GM12801 (cell line): ENCODE results near the gene ASNSD1.

Source experiments
- TF ChIP-seq, protein P1 (sequence below): IDR thresholded peaks from one replicate; pipeline ENCODE4 v1.5.1; 2011; ENCODE audit warnings: control low read depth; ENCODE audit not compliant: insufficient read length; ENCODE audit errors: extremely low read depth

ASNSD1 gene

DNA sequence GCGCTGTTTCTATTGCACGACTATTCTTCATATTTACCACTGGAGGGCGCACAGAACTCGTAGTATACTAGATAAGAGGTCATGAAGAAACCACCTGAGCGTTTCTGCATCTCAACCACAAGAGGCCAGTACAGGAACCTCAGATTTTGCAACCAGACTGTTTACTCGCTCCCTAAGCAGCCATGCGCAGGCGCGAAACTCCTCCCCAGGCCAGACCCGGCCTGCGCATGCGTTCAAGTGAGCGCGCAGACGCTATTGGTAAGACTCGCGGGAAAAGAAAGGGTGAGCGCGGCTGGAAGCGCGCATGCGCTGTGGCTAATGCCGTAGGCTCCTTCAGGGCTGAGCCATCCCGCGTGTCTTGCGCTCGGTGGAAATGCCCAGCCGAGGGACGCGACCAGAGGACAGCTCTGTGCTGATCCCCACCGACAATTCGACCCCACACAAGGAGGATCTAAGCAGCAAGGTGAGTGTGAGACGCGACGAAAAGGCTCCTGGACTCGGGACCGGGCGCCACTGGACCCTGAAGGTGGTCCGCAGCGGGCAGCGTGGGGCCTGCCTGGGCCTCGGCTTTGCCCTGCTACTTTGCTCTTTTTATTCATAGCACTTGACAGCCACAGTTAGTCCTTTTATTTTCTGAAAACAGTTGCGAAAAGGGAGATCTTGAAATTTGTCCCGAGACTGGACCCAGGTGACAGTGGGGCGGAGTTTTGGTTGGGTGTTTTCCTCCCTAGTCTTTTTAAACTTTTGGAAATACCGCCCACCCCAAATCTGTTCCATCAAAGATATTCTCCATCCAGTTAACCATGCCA is at the start of gene ASNSD1:
TSS of gene ASNSD1 (plus strand) at position 312 of the 809 bp plus-strand sequence. CDS start 4,674 bp downstream, outside the sequence.
- TF ChIP-seq, protein P1, sequence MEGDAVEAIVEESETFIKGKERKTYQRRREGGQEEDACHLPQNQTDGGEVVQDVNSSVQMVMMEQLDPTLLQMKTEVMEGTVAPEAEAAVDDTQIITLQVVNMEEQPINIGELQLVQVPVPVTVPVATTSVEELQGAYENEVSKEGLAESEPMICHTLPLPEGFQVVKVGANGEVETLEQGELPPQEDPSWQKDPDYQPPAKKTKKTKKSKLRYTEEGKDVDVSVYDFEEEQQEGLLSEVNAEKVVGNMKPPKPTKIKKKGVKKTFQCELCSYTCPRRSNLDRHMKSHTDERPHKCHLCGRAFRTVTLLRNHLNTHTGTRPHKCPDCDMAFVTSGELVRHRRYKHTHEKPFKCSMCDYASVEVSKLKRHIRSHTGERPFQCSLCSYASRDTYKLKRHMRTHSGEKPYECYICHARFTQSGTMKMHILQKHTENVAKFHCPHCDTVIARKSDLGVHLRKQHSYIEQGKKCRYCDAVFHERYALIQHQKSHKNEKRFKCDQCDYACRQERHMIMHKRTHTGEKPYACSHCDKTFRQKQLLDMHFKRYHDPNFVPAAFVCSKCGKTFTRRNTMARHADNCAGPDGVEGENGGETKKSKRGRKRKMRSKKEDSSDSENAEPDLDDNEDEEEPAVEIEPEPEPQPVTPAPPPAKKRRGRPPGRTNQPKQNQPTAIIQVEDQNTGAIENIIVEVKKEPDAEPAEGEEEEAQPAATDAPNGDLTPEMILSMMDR = peak; percentile 41

DNA sequence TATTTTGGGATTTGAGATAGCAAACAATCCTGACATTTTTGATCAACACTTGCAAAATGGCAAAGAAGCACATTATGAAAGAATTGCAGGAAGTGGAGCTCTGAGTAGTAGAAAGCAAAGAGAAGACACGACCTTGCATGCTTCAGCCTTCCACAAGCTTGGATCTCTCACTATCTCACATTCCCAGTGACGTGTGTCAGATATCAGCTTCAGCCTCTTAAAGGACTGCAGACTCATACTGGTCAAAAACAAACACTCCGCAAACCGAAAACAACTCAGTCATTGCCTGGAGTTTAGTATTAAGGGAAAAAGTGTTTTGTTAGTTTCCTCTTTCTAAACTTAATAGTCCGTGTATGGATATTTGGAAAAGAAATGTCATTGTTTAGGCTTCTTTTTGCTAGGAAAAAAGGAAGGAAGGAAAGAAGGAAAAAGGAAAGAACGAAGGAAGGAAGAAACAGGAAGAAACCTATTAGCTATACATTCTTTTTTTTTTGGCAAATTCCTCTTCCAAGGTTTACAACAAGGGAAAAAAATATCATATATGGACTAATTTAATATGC is 48.1 kb upstream of the ASNSD1 start:
- TF ChIP-seq, protein P1 = no peak

DNA sequence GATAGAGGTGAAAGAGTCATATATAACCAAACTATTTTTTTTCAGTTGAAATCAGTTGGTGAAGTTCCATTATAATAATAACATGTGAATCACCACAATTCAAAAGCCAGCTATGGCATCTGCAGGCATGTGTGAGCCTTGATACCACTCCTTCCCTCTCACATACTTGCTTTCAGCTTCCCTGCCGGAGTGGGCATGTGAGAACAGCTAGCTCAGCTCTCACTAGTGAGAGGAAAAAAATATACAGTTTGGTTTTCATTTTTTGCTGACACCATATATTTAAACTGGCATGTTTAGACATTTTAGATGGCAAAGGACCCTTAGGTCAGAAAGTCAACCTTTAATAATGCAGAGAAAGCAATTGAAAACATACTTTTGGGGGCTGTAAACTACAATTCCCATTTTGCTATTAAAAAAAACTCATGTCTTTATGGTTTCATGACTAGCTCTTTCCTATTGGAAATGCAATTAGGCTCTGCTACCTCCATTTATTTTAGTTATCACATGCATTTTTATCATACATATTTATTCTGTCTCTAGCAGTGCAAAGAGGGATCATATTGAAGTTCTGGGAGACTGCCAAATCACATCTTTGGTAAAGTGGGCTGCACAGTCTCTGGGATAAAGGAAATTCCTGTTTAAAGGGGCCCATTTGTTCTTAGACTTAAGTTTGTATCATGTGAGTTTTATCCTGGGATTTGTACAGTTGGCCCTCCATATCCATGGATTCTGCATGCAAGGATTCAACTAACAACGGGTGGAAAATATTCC is 47.4 kb upstream of the ASNSD1 start:
- TF ChIP-seq, protein P1 = no peak

DNA sequence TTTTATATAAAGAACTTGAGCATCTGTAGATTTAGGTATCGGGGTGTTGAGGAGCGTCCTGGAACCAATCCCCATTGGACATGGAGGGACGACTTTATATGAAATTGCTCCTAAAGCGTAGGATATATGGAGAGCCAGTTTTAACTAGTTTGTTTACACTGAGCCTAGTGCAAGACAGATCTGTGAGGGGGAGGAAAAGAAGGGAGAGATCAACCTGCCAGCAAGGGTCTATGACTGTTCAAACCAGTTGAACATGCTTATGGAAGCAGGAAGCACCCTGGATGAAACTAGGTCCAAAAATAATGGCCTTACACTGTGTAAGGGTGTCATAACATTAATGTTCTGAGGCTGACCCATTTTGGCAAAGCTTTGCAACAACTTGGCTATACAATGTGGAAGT is 46.7 kb upstream of the ASNSD1 start:
- TF ChIP-seq, protein P1 = no peak

DNA sequence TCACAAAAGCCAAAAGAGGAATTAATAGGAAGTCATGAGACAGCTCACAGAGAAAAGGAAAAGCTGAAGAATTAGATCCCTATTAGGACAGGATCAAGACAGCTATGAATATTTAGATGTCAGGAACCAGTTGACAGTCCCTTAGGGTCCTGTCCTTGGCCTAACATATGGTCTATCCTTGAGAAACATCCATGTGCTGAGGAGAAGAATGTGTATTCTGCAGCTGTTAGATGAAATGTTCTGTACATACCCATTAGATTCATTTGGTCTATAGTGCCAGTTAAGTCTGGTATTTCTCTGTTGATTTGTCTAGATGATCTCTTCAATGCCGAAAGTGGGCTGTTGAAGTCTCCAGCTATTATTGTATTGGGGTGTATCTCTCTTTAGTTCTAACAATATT is 43.1 kb upstream of the ASNSD1 start:
- TF ChIP-seq, protein P1 = no peak

DNA sequence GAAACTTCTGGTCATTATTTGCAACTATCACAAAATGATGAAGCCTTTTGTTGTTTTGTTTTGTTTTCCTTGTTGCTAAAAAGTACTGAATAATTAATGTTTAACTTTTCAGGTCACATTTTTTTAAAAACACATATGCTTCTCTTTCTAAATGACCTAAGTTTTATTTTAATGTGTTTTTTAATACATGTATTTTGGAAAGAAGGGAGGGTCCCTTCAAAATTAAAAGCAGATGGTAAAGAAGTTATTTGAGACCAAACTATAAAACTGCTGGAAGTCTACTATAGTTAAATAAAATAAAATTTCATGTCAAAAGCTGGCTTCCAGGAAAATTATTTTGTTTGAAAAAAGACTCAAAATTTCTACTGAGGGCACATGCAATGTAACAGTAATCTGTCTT is 39.5 kb upstream of the ASNSD1 start:
- TF ChIP-seq, protein P1 = no peak

DNA sequence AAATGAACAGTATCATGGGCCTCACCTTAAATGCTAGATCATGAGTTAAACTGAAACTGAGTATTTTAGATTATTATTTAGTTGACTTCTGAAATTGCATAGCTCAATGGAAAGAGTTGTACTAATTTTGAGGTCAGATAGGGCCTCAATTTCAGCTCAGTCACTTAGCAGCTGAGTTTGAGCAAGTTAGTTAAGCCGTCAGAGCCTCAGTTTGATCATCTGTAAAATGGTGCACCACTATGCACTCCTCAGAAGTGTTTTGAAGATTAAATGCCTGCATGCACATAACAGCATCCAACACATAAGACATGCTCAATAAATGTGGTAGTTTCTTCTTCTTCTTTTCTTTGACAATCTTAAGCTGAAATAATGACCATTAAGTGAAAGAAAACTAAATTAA is 38.2 kb upstream of the ASNSD1 start:
- TF ChIP-seq, protein P1 = no peak
